A673 (cell line): ENCODE measurements around the gene CD8B2. TPM values are rescaled to one million over a fixed set of nuclear protein-coding genes. Genes with fewer than 3 reads are reported as not detected.

ENCODE experiments used
- BruUV-seq: library from RNA; stranded (reverse); fragments of 400-500 nt; replicated peaks from 2 replicates; lab custom pipeline; 2021; lab: Mats Ljungman, UMichigan
- CTCF ChIA-PET: fragments of 300-600 bp; sonication (Branson Sonifier 250); formaldehyde crosslinking; loops from one replicate; lab custom pipeline; 2022; ENCODE audit warnings: antibody characterized with exemption; lab: Charles Lee
- POLR2A ChIA-PET: fragments of 300-600 bp; sonication (Branson Sonifier 250); formaldehyde crosslinking; loops from one replicate; lab custom pipeline; 2022; ENCODE audit warnings: antibody characterized with exemption; ENCODE audit not compliant: low non-redundant PET; lab: Charles Lee
- DNase-seq: peaks from one replicate; pipeline ENCODE4 v3.0.0-alpha.2; 2015; ENCODE audit warnings: low spot score
- H3K27ac ChIP-seq: fragments of 200-600 bp; sonication (generic); 2 replicates; pipeline ENCODE4 v1.5.1; 2016; ENCODE audit warnings: mixed run types, low read depth, mild to moderate bottlenecking, mixed read lengths, antibody characterized with exemption, low read length; ENCODE audit not compliant: poor library complexity, severe bottlenecking
- H3K27me3 ChIP-seq: fragments of 200-600 bp; sonication (generic); replicated peaks from 2 replicates; pipeline ENCODE4 v1.6.1; 2017; ENCODE audit warnings: mixed run types, low read depth, mild to moderate bottlenecking, mixed read lengths, antibody characterized with exemption, low read length; ENCODE audit not compliant: insufficient read depth, poor library complexity
- H3K36me3 ChIP-seq: fragments of 200-600 bp; sonication (generic); 2 replicates; pipeline ENCODE4 v1.6.1; 2016; ENCODE audit warnings: mixed run types, mild to moderate bottlenecking, mixed read lengths, antibody characterized with exemption, low read length; ENCODE audit not compliant: insufficient read depth, poor library complexity, severe bottlenecking
- H3K4me1 ChIP-seq: fragments of 200-600 bp; sonication (generic); 2 replicates; pipeline ENCODE4 v1.6.1; 2017; ENCODE audit warnings: mixed run types, mild to moderate bottlenecking, mixed read lengths, antibody characterized with exemption, low read length; ENCODE audit not compliant: insufficient read depth, poor library complexity, severe bottlenecking
- H3K4me3 ChIP-seq: fragments of 200-600 bp; sonication (generic); 2 replicates; pipeline ENCODE4 v1.5.1; 2016; ENCODE audit warnings: low read depth, mixed run types, mild to moderate bottlenecking, mixed read lengths, low read length; ENCODE audit not compliant: poor library complexity, severe bottlenecking
- H3K9me3 ChIP-seq: fragments of 200-600 bp; sonication (generic); 2 replicates; pipeline ENCODE4 v1.6.1; 2016; ENCODE audit warnings: mixed run types, low read depth, mild to moderate bottlenecking, mixed read lengths, antibody characterized with exemption, low read length; ENCODE audit not compliant: poor library complexity, severe bottlenecking
- CTCF ChIP-seq: fragments of 300-800, 200-600 bp; sonication (generic); conservative IDR thresholded peaks from 2 replicates; pipeline ENCODE4 v1.5.1; 2017; ENCODE audit warnings: low read depth, mild to moderate bottlenecking, antibody characterized with exemption, low read length, moderate library complexity, mixed read lengths
- EZH2 ChIP-seq: fragments of 200-600 bp; sonication (generic); IDR thresholded peaks from 2 replicates; pipeline ENCODE4 v1.6.1; 2017; ENCODE audit warnings: borderline replicate concordance, low read depth, mild to moderate bottlenecking, mixed read lengths, antibody characterized with exemption, low read length; ENCODE audit not compliant: poor library complexity, severe bottlenecking
- intact Hi-C: fragments of 100-400 bp; cut with micrococcal nuclease; formaldehyde crosslinking; loops from one replicate; pipeline ENCODE4 v1.10.0; 2022; ENCODE audit not compliant: unreplicated experiment
- total RNA-seq: library from RNA; stranded (reverse); gene quantifications from 2 replicates; pipeline ENCODE4 v1.2.3, GENCODE V29; 2021

CD8B2 gene
- total RNA-seq, 1 experiment from 2014 or later = not detected

- CTCF ChIA-PET = interaction anchor here (0.6 to 0.8 kb wide), 2 partner anchors 18 to 36 kb away, joined by 3 to 4 read pairs; no protein-coding TSS in a partner anchor
- no peak overlapping the region for H3K27ac ChIP-seq
- H3K9me3 ChIP-seq = no peaks in the 10 kb centered on the region
- POLR2A ChIA-PET = no interaction called here
- H3K27me3 ChIP-seq = peaks cover 12% of the 10 kb centered on the region
- intact Hi-C loops = loop anchor here (10.0 kb wide), 1 partner anchor 292 kb away; no protein-coding TSS in a partner anchor
- H3K4me3 ChIP-seq = no peak overlapping the region
- peaks cover 15% of the 10 kb centered on the region for H3K4me1 ChIP-seq
- no TSS peak for BruUV-seq
- TF ChIP-seq CTCF = no peak
- H3K36me3 ChIP-seq = no peaks in the 10 kb centered on the region
- DNase-seq = peak; percentile 49
Observed at GRCh38 chr2:106546391-106546990, 59.3 kb downstream of the CD8B2 start.

- intact Hi-C loops = loop anchor here (10.0 kb wide), 1 partner anchor 293 kb away; no protein-coding TSS in a partner anchor
- H3K27ac ChIP-seq = no peak overlapping the region
- ChIA-PET POLR2A (no interaction called here), CTCF (no interaction called here)
- H3K27me3 ChIP-seq = peaks cover 12% of the 10 kb centered on the region
- no peaks in the 10 kb centered on the region for H3K9me3 ChIP-seq
- no peak for DNase-seq
- no TSS peak for BruUV-seq
- no peaks in the 10 kb centered on the region for H3K36me3 ChIP-seq
- H3K4me3 ChIP-seq = no peak overlapping the region
- peaks cover 15% of the 10 kb centered on the region for H3K4me1 ChIP-seq
- TF ChIP-seq EZH2 (no peak), CTCF (no peak)
Observed at GRCh38 chr2:106547164-106547903, 60.2 kb downstream of the CD8B2 start.

- Histone ChIP-seq H3K27ac (no peak overlapping the region), H3K9me3 (no peaks in the 10 kb centered on the region), H3K27me3 (no peaks in the 10 kb centered on the region), H3K36me3 (no peaks in the 10 kb centered on the region), H3K4me3 (no peak overlapping the region), H3K4me1 (peaks cover 5% of the 10 kb centered on the region)
- intact Hi-C loops = no loop called here
- POLR2A ChIA-PET = no interaction called here
- CTCF ChIA-PET = no interaction called here
- no peak for DNase-seq
- BruUV-seq = no TSS peak
- TF ChIP-seq EZH2 (no peak), CTCF (no peak)
Observed at GRCh38 chr2:106551417-106552130, 64.4 kb downstream of the CD8B2 start.
